ENCODE measurements around the gene KRT28. TPM values are rescaled to one million over a fixed set of nuclear protein-coding genes. Genes with fewer than 3 reads are reported as not detected.
A peak's percentile ranks its signal among the peaks of the same experiment; 100 is the strongest.
"Not testable (repeated sequence)": the region's sequence is repeated elsewhere in the genome, so short reads cannot be mapped to it uniquely, and the experiment has no call there.

Gene KRT28
- total RNA-seq, 2 donors from 2014 or later = not detected

- intact Hi-C loops (cut with DNase I) = no loop called here
- DNase-seq (ENCODE audit: low spot score) = no peak
These were observed 19.9 kb upstream of the KRT28 start for GRCh38 chr17:40819528-40820125.

- intact Hi-C loops (cut with DNase I) = no loop called here
- DNase-seq (ENCODE audit: low spot score) = peak; percentile 95
These were observed 19.2 kb upstream of the KRT28 start for GRCh38 chr17:40818733-40819527.

GRCh38 chr17:40818343-40818732, 18.6 kb upstream of the KRT28 start:
- DNase-seq (ENCODE audit: low spot score) = no peak
- intact Hi-C loops (cut with DNase I) = no loop called here

DNA sequence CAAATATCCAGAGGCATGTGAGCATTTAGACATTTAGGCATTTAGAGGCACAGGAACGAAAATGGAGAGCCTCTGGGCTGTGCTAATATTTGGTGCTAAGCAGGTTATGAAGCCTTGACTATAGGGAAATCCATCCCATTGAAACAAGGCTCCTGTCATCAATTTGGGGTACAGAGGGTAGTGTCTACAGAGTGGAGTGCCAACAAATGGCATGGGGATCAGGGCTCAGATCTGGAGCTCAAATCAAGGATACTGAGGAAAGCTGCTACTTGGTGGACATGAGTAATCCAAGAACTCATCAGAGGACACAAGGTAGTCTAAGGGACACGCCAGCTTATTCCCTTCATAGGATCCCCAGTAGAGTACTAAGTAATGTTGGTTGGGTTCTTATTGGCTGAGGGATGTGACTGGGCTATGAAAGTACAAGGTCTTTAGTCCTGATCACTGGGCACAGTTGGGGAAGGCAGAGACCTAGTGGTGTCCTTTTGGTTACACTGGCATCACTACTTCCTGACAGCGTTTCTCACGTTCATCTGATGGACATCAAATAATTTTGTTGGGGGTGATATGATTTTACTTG, 17.4 kb upstream of the KRT28 start:
- DNase-seq (ENCODE audit: low spot score) = no peak
- intact Hi-C loops (cut with DNase I) = no loop called here

GRCh38 chr17:40816569-40816968, 16.8 kb upstream of the KRT28 start:
- intact Hi-C loops (cut with DNase I) = no loop called here

DNA sequence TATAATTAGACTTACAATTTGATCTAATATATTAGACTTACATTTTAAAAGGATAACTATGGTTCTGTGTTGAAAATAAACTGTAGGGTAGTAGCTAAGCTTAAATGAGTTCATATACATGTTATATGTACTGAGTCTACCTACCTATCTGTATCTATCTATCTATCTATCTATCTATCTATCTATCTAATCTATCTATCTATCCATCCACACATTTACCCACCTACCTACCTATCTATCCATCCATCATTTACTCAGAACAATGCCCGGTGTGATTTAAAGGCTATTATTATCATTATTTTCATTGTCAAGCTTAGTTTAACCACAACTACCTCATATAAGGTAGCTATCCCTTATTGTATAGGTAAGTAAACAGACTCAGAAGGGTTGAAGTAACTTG, 15.6 kb upstream of the KRT28 start:
- intact Hi-C loops (cut with DNase I) = no loop called here
- DNase-seq (ENCODE audit: low spot score) = no peak

More at GRCh38 chr17:40816569-40816968, 16.8 kb upstream of the KRT28 start:
- no peak for DNase-seq (ENCODE audit: low spot score)

GRCh38 chr17:40814657-40815056, 14.9 kb upstream of the KRT28 start:
- intact Hi-C loops (cut with DNase I) = not testable (repeated sequence)

DNA sequence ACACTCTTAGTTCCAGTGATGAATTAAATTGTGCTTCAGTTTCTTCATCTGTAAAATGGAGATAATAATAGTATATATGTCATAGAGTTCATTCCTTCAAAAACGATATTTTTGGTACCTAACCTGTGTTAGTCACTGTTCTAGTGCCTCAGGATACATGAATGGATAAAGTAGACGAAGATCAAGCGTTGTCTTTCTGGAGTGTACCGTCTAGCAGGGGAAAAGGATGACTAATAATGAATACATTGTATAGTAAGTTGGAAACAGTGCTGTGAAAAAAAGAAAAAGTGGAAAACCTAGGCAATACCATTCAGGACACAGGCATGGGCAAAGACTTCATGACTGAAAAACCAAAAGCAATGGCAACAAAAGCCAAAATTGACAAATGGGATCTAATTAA, 14.0 kb upstream of the KRT28 start:
- DNase-seq (ENCODE audit: low spot score) = no peak
- intact Hi-C loops (cut with DNase I) = no loop called here

More at GRCh38 chr17:40814657-40815056, 14.9 kb upstream of the KRT28 start:
- not testable (repeated sequence) for DNase-seq (ENCODE audit: low spot score)

DNA sequence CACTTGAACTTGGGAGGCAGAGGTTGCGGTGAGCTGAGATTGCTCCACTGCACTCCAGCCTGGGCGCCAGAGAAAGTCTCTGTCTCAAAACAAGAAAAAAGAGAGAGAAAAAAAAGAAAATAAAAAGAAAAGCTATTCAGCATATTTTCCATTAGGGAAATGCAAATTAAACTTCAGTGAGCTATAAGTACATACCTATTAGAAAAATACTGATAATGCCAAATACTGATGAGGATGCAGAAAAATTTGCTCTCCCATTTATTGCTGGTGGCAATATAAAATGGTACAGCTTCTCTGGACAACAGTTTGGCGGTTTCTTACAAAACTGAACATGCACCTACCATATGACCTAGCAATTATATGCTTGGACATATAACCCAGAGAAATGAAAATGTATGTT, 12.9 kb upstream of the KRT28 start:
- intact Hi-C loops (cut with DNase I) = no loop called here
- no peak for DNase-seq (ENCODE audit: low spot score)

DNA sequence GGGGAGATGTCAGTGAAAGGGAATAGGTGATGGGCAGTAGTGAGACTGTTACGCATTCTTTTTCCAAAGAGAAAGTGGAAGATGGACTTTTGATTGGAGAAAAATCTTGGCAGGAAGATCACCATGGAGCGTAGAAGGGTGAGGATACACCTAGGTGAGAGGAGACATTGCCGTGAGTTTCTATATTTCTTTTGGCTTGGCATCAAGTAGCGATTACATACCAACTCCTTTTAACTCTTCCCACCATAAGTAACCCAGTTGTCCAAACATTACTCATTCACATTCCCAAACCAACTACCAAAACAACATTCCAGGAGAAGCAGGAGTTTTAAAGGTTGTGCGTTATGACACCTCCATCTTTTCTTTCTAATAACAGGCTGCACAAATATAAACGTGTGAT, 10.7 kb upstream of the KRT28 start:
- intact Hi-C loops (cut with DNase I) = no loop called here
- no peak for DNase-seq (ENCODE audit: low spot score)

- intact Hi-C loops (cut with DNase I) = loop anchor here (5.0 to 10.0 kb wide), 2 partner anchors 855 to 857 kb away; no protein-coding TSS in a partner anchor
- no peak for DNase-seq (ENCODE audit: low spot score)
These were observed 10.1 kb upstream of the KRT28 start for GRCh38 chr17:40809721-40810421.

- intact Hi-C loops (cut with DNase I) = loop anchor here (5.0 to 10.0 kb wide), 2 partner anchors 859 to 861 kb away; no protein-coding TSS in a partner anchor
- DNase-seq (ENCODE audit: low spot score) = no peak
These were observed 6.4 kb upstream of the KRT28 start for GRCh38 chr17:40806131-40806530.

- intact Hi-C loops (cut with DNase I) = loop anchor here in 1 of 2 donors (10.0 kb wide), 1 partner anchor 861 kb away; no protein-coding TSS in a partner anchor
- peak; percentile 90 for DNase-seq (ENCODE audit: low spot score)
These were observed 3.9 kb upstream of the KRT28 start for GRCh38 chr17:40803617-40804082.

- intact Hi-C loops (cut with DNase I) = loop anchor here in 1 of 2 donors (10.0 kb wide), 1 partner anchor 864 kb away; no protein-coding TSS in a partner anchor
- no peak for DNase-seq (ENCODE audit: low spot score)
These were observed 1.4 kb upstream of the KRT28 start for GRCh38 chr17:40801157-40801556.

DNA sequence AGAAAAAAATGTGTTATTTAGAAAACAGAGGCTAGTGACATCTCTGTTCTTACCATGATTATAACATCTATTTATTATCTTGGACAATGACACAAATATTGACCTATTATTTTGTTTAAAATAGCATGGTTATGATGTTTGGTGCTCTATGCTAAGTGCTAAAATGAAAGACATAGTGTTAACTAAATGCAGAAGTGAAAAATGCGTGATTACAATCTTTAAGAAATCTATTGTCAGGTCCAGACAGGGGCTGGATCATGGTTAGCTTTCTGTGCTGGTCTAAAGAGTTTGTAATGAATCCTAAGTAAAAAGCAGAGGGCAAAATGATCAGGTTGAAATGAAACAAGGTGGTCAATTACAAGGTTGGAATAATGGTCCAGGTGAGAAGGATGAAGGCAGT, 622 bp upstream of the KRT28 start:
- intact Hi-C loops (cut with DNase I) = loop anchor here in 1 of 2 donors (10.0 kb wide), 1 partner anchor 864 kb away; no protein-coding TSS in a partner anchor
- no peak for DNase-seq (ENCODE audit: low spot score)

GRCh38 chr17:40796846-40797245, 2.9 kb downstream of the KRT28 start:
- intact Hi-C loops (cut with DNase I) = loop anchor here in 1 of 2 donors (10.0 kb wide), 1 partner anchor 182 kb away; no protein-coding TSS in a partner anchor
- DNase-seq (ENCODE audit: low spot score) = no peak

GRCh38 chr17:40795019-40795667, 4.6 kb downstream of the KRT28 start:
- intact Hi-C loops (cut with DNase I) = loop anchor here in 1 of 2 donors (10.0 kb wide), 1 partner anchor 180 kb away; no protein-coding TSS in a partner anchor
- no peak for DNase-seq (ENCODE audit: low spot score)

GRCh38 chr17:40794466-40794865, 5.3 kb downstream of the KRT28 start:
- no peak for DNase-seq (ENCODE audit: low spot score)
- intact Hi-C loops (cut with DNase I) = loop anchor here in 1 of 2 donors (10.0 kb wide), 1 partner anchor 180 kb away; no protein-coding TSS in a partner anchor

DNA sequence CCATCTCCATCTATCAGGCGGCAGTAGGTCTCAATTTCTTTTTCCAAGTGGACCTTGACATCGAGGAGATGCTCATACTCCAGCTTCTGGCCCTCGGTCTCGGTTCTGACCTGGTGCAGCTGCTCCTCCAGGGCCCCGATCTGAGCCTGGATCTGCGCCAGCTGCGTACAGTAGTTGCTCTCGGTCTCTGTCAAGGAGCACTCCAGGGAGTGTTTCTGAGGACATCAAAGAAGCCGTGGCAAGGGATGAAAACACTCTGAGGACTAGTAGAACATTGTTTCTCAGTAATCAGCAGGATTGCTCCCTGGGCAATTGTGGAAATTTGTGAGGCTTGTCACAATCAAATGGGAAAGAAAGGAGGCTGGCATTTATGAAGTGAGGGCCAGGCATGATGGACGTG, 5.9 kb downstream of the KRT28 start:
- intact Hi-C loops (cut with DNase I) = loop anchor here in 1 of 2 donors (10.0 kb wide), 1 partner anchor 179 kb away; no protein-coding TSS in a partner anchor

More for the DNA sequence above, 5.9 kb downstream of the KRT28 start:
- DNase-seq (ENCODE audit: low spot score) = no peak

Measured in posterior vena cava (tissue), 2 donors.